Measurements from ENCODE around the gene GRK6. TPM values are rescaled to one million over a fixed set of nuclear protein-coding genes. Genes with fewer than 3 reads are reported as not detected.

The GRK6 gene
- total RNA-seq, 4 donors from 2014 or later: 16.1 to 45.5 (median 27.2) TPM

GRCh38 chr5:177431317-177432142 is 5.1 kb downstream of the GRK6 start:
- DNase-seq (ENCODE audit: low spot score) (no peak), ATAC-seq (ENCODE audit: low FRiP score) (no peak)
- no peak for TF ChIP-seq CTCF (IDR thresholded peaks at IDR 0.05)

- DNase-seq (ENCODE audit: low spot score) (no peak), ATAC-seq (ENCODE audit: low FRiP score) (no peak)
- no peak for TF ChIP-seq CTCF (IDR thresholded peaks at IDR 0.05)
These were observed 5.8 kb downstream of the GRK6 start for GRCh38 chr5:177432143-177432838.

- DNase-seq (ENCODE audit: low spot score) (no peak), ATAC-seq (ENCODE audit: low FRiP score) (no peak)
- no peak for TF ChIP-seq CTCF (IDR thresholded peaks at IDR 0.05)
These were observed 6.6 kb downstream of the GRK6 start for GRCh38 chr5:177432839-177433657.

GRCh38 chr5:177433658-177434217 is 7.3 kb downstream of the GRK6 start:
- ATAC-seq (ENCODE audit: low FRiP score): no peak
- no peak for DNase-seq (ENCODE audit: low spot score)
- TF ChIP-seq CTCF (IDR thresholded peaks at IDR 0.05): no peak

- ATAC-seq (ENCODE audit: low FRiP score): no peak
- no peak for TF ChIP-seq CTCF (IDR thresholded peaks at IDR 0.05)
- no peak for DNase-seq (ENCODE audit: low spot score)
These were observed 8.0 kb downstream of the GRK6 start for GRCh38 chr5:177434437-177434836.

- no peak for TF ChIP-seq CTCF (IDR thresholded peaks at IDR 0.05)
- ATAC-seq (ENCODE audit: low FRiP score) (no peak), DNase-seq (ENCODE audit: low spot score) (no peak)
These were observed 8.7 kb downstream of the GRK6 start for GRCh38 chr5:177434942-177435738.

Data from omental fat pad (tissue), 4 donors.